GM12801 (cell line): Measurements from ENCODE around the gene ZNF629.

ENCODE experiments used
- TF ChIP-seq, protein P1 (sequence below): IDR thresholded peaks from one replicate; pipeline ENCODE4 v1.5.1; 2011; ENCODE audit warnings: control low read depth; ENCODE audit not compliant: insufficient read length; ENCODE audit errors: extremely low read depth

The ZNF629 gene

DNA sequence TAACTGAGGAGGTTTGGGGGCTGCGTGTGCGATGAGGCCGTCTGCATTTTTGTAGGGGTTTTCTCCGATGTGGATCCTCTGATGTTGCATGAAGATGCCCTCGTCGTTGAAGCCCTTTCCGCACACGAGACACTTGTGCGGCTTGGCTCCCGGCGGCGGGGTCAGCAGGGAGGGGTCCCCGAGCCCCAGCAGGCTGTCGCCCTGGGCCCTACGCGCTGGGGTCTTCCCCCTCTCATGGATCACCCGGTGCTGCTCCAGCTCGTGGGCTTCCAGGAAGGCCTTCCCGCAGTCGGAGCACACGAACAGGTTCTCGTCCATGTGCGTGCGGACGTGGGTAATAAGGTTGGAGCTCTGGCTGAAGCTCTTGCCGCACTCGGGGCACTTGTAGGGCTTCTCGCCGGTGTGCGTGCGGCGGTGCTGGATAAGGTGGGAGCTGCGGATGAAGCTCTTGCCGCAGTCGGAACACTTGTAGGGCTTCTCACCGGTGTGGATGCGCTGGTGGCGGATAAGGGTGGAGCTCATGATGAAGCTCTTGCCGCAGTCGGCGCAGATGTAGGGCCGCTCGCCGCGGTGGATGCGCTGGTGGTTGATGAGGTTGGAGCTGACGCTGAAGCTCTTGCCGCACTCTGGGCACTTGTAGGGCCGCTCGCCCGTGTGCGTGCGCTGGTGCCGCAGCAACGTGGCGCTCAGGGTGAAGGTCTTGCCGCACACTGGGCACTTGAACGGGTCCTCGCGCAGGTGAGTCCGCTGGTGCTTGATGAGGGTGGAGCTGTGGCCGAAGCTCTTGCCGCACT lies 4.3 kb downstream of the ZNF629 start:
- TF ChIP-seq, protein P1, sequence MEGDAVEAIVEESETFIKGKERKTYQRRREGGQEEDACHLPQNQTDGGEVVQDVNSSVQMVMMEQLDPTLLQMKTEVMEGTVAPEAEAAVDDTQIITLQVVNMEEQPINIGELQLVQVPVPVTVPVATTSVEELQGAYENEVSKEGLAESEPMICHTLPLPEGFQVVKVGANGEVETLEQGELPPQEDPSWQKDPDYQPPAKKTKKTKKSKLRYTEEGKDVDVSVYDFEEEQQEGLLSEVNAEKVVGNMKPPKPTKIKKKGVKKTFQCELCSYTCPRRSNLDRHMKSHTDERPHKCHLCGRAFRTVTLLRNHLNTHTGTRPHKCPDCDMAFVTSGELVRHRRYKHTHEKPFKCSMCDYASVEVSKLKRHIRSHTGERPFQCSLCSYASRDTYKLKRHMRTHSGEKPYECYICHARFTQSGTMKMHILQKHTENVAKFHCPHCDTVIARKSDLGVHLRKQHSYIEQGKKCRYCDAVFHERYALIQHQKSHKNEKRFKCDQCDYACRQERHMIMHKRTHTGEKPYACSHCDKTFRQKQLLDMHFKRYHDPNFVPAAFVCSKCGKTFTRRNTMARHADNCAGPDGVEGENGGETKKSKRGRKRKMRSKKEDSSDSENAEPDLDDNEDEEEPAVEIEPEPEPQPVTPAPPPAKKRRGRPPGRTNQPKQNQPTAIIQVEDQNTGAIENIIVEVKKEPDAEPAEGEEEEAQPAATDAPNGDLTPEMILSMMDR, result no peak

DNA sequence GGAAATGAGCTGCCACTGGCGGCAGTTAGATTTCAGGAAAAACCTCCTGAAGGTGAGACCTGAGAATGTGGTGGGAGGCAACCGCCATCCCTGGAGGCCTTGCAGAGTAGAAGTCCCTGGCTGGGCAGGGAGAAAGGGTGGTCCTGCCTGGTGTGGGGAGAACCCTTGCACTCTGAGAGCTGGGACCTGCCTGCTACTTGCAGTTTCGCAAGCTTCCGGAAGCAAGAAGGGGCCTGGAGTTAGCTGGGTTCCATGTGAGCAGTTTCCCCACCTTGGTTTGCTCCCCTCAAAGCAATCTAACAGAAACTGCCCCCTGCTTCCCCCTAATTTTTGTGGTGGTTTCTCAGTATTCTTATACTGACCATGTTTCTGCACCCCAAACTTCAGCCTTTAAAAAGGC lies 6.5 kb downstream of the ZNF629 start:
- TF ChIP-seq, protein P1, result no peak

DNA sequence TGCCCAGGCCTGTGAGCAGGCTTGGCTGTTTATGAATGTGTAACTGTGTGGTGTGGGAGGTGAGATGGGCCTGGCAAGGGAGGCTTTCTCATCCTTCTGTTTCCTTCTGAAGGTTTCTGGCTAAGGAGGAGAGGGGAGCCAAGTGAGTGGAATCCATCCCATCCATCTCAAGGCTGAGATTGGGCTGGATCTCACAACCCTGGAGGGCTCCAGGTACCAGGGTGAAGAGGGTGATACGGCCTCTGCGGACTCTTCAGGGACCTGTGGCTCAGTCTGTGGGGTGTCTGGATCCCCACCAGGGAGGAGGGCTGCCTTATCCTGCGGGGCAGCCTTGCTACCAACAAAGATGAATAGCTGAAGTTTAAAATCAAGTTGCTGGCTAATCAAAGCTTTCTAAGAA lies 7.0 kb downstream of the ZNF629 start:
- TF ChIP-seq, protein P1, result no peak

DNA sequence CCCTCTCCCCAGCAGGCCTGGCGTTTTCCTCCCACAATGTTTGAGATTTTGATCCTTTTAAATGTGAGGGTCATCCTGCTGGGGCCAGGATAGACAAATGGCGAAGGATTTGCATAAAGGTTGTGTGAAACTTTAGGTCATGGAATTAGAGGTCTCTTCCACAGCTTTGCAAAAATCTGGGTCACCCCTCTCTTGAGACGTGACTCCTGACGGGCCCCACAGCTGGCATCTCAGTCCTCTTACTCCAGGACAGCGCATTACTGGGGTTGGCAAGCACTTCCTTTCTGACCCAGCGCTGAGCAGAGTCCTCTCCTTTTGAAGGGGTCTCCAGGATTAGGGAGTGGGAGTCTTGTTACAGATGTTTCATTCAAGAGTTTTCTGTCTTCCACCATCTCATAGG lies 7.4 kb downstream of the ZNF629 start:
- TF ChIP-seq, protein P1, result no peak

DNA sequence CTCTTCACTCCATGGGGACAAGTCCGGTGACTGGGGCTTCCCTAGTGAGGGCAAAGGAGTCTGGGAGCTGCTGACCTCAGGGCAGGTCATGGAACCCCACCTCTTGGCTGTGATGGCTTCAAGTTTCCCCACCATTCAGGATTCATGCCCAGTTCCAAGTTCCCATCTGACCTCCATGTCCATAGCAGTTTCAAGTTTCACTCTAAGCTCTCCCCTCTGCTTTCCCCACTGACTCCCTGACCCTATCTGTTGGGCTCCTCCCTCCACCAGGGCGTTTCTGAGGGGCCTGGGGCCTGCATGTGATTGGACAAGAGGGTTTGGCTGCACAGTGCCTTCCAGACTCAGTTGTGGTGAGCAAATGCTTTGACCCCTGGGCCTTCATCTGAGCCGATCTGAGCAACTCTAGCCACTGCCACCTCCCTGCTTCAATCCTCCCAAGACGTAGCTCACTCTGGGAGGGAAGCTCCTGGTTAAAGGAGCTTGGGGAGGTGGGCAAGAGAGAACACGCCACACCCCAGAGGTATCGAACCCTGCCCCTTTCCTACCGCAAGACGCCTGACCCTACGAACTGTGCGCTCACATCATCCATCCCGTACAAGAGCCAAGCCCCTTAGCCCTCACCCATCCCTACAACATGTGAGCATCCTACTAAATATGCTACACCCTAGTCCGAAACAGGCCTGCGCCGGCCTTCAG lies 8.3 kb downstream of the ZNF629 start:
- TF ChIP-seq, protein P1, result no peak

DNA sequence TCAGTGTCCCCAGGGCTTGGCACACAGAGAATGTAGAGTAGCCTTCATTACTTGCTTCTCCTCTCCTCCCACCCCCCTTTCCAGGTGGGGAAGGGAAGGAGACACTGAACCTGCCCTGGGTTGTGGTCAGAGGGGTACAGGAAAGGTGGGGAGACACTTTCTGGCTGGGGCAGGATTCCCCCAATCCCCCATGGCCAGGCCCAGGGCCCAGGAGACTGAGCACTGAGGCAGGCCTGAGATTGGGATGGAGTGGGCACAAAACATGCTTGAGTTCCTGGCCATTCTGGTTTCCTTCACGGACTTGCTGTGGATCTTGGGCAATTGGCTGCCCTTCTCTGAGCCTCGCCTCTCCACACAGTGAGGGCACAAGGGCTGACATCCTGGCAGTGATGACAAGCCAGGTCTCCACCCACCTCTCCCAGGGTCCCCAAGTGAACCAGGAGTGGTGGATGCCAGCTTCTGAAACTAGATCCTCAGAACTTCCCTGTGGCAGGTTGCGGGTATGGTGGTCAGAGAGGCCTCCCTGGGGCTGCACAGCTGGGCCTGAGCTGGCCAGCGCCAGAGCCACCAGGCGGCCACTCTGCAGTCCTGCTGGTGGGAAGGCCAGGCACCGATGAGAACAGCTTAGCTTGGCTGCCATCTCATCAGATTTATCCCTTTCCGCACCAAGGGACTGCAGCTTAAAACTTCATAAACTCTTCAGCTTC lies 9.3 kb downstream of the ZNF629 start:
- TF ChIP-seq, protein P1, result no peak
